HEK293 (cell line): Measurements from ENCODE around the gene NUP58.

ENCODE experiments used
- CTCF ChIP-seq: fragments of 450-650 bp; formaldehyde crosslinking; IDR thresholded peaks from 2 replicates; pipeline ENCODE4 v1.5.1; 2016; ENCODE audit warnings: missing biosample characterization, missing genetic modification characterization
- REST ChIP-seq: fragments of 450-650 bp; formaldehyde crosslinking; IDR thresholded peaks from 2 replicates; pipeline ENCODE4 v1.5.1; 2016; ENCODE audit warnings: missing biosample characterization, missing genetic modification characterization
- ZFP3 ChIP-seq: fragments of 450-650 bp; formaldehyde crosslinking; IDR thresholded peaks from 2 replicates; pipeline ENCODE4 v1.5.1; 2016; ENCODE audit warnings: low read depth, missing biosample characterization, missing genetic modification characterization
- ZFP37 ChIP-seq: fragments of 450-650 bp; formaldehyde crosslinking; IDR thresholded peaks from 2 replicates; pipeline ENCODE4 v1.5.1; 2016; ENCODE audit warnings: missing biosample characterization, missing genetic modification characterization
- ZNF114 ChIP-seq: fragments of 450-650 bp; formaldehyde crosslinking; IDR thresholded peaks from 2 replicates; pipeline ENCODE4 v1.5.0; 2017; ENCODE audit warnings: missing biosample characterization, missing genetic modification characterization
- ZNF146 ChIP-seq: fragments of 450-650 bp; formaldehyde crosslinking; IDR thresholded peaks from 2 replicates; pipeline ENCODE4 v1.5.1; 2016; ENCODE audit warnings: missing biosample characterization, missing genetic modification characterization
- ZNF239 ChIP-seq: fragments of 450-650 bp; formaldehyde crosslinking; IDR thresholded peaks from 2 replicates; pipeline ENCODE4 v1.5.1; 2016; ENCODE audit warnings: missing biosample characterization, missing genetic modification characterization
- ZNF26 ChIP-seq: fragments of 450-650 bp; formaldehyde crosslinking; IDR thresholded peaks from 2 replicates; pipeline ENCODE4 v1.5.1; 2016; ENCODE audit warnings: missing biosample characterization, missing genetic modification characterization
- ZNF324 ChIP-seq: fragments of 450-650 bp; formaldehyde crosslinking; IDR thresholded peaks from 2 replicates; pipeline ENCODE4 v1.5.1; 2016; ENCODE audit warnings: missing biosample characterization, missing genetic modification characterization
- ZNF362 ChIP-seq: fragments of 450-650 bp; formaldehyde crosslinking; IDR thresholded peaks from 2 replicates; pipeline ENCODE4 v1.5.1; 2016; ENCODE audit warnings: missing biosample characterization, missing genetic modification characterization
- ZNF501 ChIP-seq: fragments of 450-650 bp; formaldehyde crosslinking; IDR thresholded peaks from 2 replicates; pipeline ENCODE4 v1.5.1; 2016; ENCODE audit warnings: missing biosample characterization, missing genetic modification characterization
- ZNF777 ChIP-seq: fragments of 450-650 bp; formaldehyde crosslinking; IDR thresholded peaks from 2 replicates; pipeline ENCODE4 v1.5.1; 2017; ENCODE audit warnings: missing biosample characterization, missing genetic modification characterization, borderline replicate concordance
- ZSCAN30 ChIP-seq: fragments of 450-650 bp; IDR thresholded peaks from 2 replicates; pipeline ENCODE4 v1.5.1; 2018; ENCODE audit warnings: missing biosample characterization, mild to moderate bottlenecking, missing genetic modification characterization, moderate library complexity
- TF ChIP-seq, protein P1 (sequence below): fragments of 450-650 bp; formaldehyde crosslinking; IDR thresholded peaks from 2 replicates; pipeline ENCODE4 v1.5.1; 2016; ENCODE audit warnings: missing biosample characterization, missing genetic modification characterization

DNA sequence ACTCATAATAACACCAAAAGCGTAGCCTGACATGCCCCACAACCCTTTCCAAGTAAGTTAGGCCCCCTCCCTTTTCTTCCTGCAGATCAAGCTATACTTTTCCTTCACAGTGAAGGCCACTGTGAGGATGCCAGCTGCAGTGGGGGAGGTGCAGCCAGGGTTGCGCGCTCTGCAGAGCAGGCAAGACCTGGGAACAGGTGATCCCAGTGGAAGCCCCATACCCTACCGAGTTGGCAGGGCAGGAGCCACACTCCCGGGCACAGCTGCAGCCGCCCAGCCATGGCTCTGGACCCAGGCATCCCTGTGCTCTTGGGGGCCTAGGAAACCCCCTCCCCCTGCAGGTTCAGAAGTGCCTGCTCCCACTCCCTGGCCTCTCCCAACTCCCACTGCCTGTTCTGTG lies 32.9 kb upstream of the NUP58 start:
- no peak for TF ChIP-seq CTCF (tag by site-specific recombination)
- TF ChIP-seq, protein P1, sequence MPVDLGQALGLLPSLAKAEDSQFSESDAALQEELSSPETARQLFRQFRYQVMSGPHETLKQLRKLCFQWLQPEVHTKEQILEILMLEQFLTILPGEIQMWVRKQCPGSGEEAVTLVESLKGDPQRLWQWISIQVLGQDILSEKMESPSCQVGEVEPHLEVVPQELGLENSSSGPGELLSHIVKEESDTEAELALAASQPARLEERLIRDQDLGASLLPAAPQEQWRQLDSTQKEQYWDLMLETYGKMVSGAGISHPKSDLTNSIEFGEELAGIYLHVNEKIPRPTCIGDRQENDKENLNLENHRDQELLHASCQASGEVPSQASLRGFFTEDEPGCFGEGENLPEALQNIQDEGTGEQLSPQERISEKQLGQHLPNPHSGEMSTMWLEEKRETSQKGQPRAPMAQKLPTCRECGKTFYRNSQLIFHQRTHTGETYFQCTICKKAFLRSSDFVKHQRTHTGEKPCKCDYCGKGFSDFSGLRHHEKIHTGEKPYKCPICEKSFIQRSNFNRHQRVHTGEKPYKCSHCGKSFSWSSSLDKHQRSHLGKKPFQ (tag by site-specific recombination) = no peak
- TF ChIP-seq ZNF114 (tag by site-specific recombination) = no peak
- TF ChIP-seq ZNF26 (tag by site-specific recombination) = no peak
- TF ChIP-seq ZNF777 (tag by site-specific recombination) = no peak
- no peak for TF ChIP-seq ZNF501 (tag by site-specific recombination)
- no peak for TF ChIP-seq REST
- no peak for TF ChIP-seq ZSCAN30 (tag by site-specific recombination)
- no peak for TF ChIP-seq ZNF362 (tag by site-specific recombination)
- no peak for TF ChIP-seq ZFP3
- TF ChIP-seq ZNF239 (tag by site-specific recombination) = no peak
- TF ChIP-seq ZNF324 (tag by site-specific recombination) = no peak
- no peak for TF ChIP-seq ZNF146
- no peak for TF ChIP-seq ZFP37
